Skeletal muscle tissue (tissue), 4 donors: ENCODE results near the gene ATAD2B. TPM values are rescaled to one million over a fixed set of nuclear protein-coding genes. Genes with fewer than 3 reads are reported as not detected.
"Not testable (repeated sequence)": the region's sequence is repeated elsewhere in the genome, so short reads cannot be mapped to it uniquely, and the experiment has no call there.

Source experiments
- H3K27ac ChIP-seq: one replicate; pipeline ENCODE4 v1.7.0; 2013; ENCODE audit warnings: mild to moderate bottlenecking, low read depth, low read length, inconsistent platforms
- H3K27me3 ChIP-seq, 3 donors: one replicate each; pipeline ENCODE4 v1.7.0; 2013; ENCODE audit warnings: low read length in 3 of 3; ENCODE audit not compliant: control insufficient read depth in 3 of 3, insufficient read depth in 3 of 3
- H3K36me3 ChIP-seq, 3 donors: one replicate each; pipeline ENCODE4 v1.7.0; 2013; ENCODE audit warnings: low read length in 3 of 3; ENCODE audit not compliant: control insufficient read depth in 3 of 3, insufficient read depth in 3 of 3
- H3K4me1 ChIP-seq, 3 donors: one replicate each; pipeline ENCODE4 v1.7.0; 2013; ENCODE audit warnings: low read length in 3 of 3, mild to moderate bottlenecking in 3 of 3; ENCODE audit not compliant: control insufficient read depth in 3 of 3, insufficient read depth in 3 of 3
- H3K4me3 ChIP-seq, 3 donors: one replicate each; pipeline ENCODE4 v1.7.0; 2013; ENCODE audit warnings: low read length in 3 of 3
- H3K9ac ChIP-seq, 3 donors: one replicate each; pipeline ENCODE4 v1.7.0; 2013; ENCODE audit warnings: low read length in 3 of 3, mild to moderate bottlenecking in 3 of 3, moderate library complexity in 2 of 3, low read depth in 1 of 3
- H3K9me3 ChIP-seq, 3 donors: one replicate each; pipeline ENCODE4 v1.7.0; 2013; ENCODE audit warnings: low read length in 3 of 3; ENCODE audit not compliant: control insufficient read depth in 3 of 3
- total RNA-seq: library from RNA; depleted of rRNA; stranded (reverse); fragments of >200 nt; gene quantifications from one replicate; pipeline ENCODE4 v1.2.3, GENCODE V29; 2014
- donor health status: Osteomylitis.

The ATAD2B gene
- total RNA-seq, 1 donor from 2014 or later = 30.3 TPM

- peaks cover 0 to 12% (median 3%) of the 10 kb centered on the region in 3 donors for H3K36me3 ChIP-seq
- not testable (repeated sequence) for H3K9ac ChIP-seq, H3K27ac ChIP-seq, H3K27me3 ChIP-seq, H3K4me1 ChIP-seq, H3K9me3 ChIP-seq, H3K4me3 ChIP-seq
Measured at GRCh38 chr2:23780465-23780864, 146.5 kb downstream of the ATAD2B start.

GRCh38 chr2:23777826-23778225, 149.1 kb downstream of the ATAD2B start:
- Histone ChIP-seq H3K36me3 (peaks cover 0 to 15% (median 5%) of the 10 kb centered on the region in 3 donors), H3K9me3 (no peaks in the 10 kb centered on the region), H3K9ac (no peak overlapping the region), H3K4me3 (no peak overlapping the region), H3K27me3 (no peaks in the 10 kb centered on the region), H3K4me1 (no peaks in the 10 kb centered on the region), H3K27ac (no peak overlapping the region)

GRCh38 chr2:23776021-23776420, 150.9 kb downstream of the ATAD2B start:
- H3K4me3 ChIP-seq = no peak overlapping the region
- H3K9ac ChIP-seq = no peak overlapping the region
- H3K27me3 ChIP-seq = no peaks in the 10 kb centered on the region
- H3K4me1 ChIP-seq = no peaks in the 10 kb centered on the region
- peaks cover 0 to 18% (median 15%) of the 10 kb centered on the region in 3 donors for H3K36me3 ChIP-seq
- H3K27ac ChIP-seq = no peak overlapping the region
- H3K9me3 ChIP-seq = no peaks in the 10 kb centered on the region

GRCh38 chr2:23772684-23773083, 154.2 kb downstream of the ATAD2B start:
- Histone ChIP-seq H3K36me3 (peaks cover 2 to 21% (median 20%) of the 10 kb centered on the region in 3 donors), H3K27ac (no peak overlapping the region), H3K27me3 (no peaks in the 10 kb centered on the region), H3K4me3 (no peak overlapping the region), H3K9ac (no peak overlapping the region), H3K4me1 (no peaks in the 10 kb centered on the region), H3K9me3 (no peaks in the 10 kb centered on the region)

GRCh38 chr2:23772056-23772455, 154.9 kb downstream of the ATAD2B start:
- H3K4me1 ChIP-seq = no peaks in the 10 kb centered on the region
- no peak overlapping the region for H3K9ac ChIP-seq
- no peak overlapping the region for H3K4me3 ChIP-seq
- no peak overlapping the region for H3K27ac ChIP-seq
- no peaks in the 10 kb centered on the region for H3K27me3 ChIP-seq
- H3K9me3 ChIP-seq = no peaks in the 10 kb centered on the region
- H3K36me3 ChIP-seq = peaks cover 2 to 21% (median 20%) of the 10 kb centered on the region in 3 donors

GRCh38 chr2:23769364-23769763, 157.6 kb downstream of the ATAD2B start:
- Histone ChIP-seq H3K9ac (no peak overlapping the region), H3K36me3 (peaks cover 2 to 21% (median 20%) of the 10 kb centered on the region in 3 donors), H3K27ac (no peak overlapping the region), H3K9me3 (no peaks in the 10 kb centered on the region), H3K4me3 (no peak overlapping the region), H3K27me3 (no peaks in the 10 kb centered on the region), H3K4me1 (no peaks in the 10 kb centered on the region)

- no peaks in the 10 kb centered on the region for H3K27me3 ChIP-seq
- no peak overlapping the region for H3K27ac ChIP-seq
- H3K36me3 ChIP-seq = peaks cover 2 to 21% (median 17%) of the 10 kb centered on the region in 3 donors
- no peak overlapping the region for H3K9ac ChIP-seq
- no peaks in the 10 kb centered on the region for H3K4me1 ChIP-seq
- H3K4me3 ChIP-seq = no peak overlapping the region
- no peaks in the 10 kb centered on the region for H3K9me3 ChIP-seq
Measured at GRCh38 chr2:23767876-23768621, 158.9 kb downstream of the ATAD2B start.

GRCh38 chr2:23762141-23762540, 164.8 kb downstream of the ATAD2B start:
- Histone ChIP-seq H3K36me3 (peaks cover 0 to 6% (median 3%) of the 10 kb centered on the region in 3 donors), H3K4me1 (no peaks in the 10 kb centered on the region), H3K27ac (no peak overlapping the region), H3K9ac (no peak overlapping the region), H3K27me3 (no peaks in the 10 kb centered on the region), H3K9me3 (no peaks in the 10 kb centered on the region), H3K4me3 (no peak overlapping the region)

- peaks cover 0 to 5% (median 0%) of the 10 kb centered on the region in 3 donors for H3K4me1 ChIP-seq
- H3K4me3 ChIP-seq = no peak overlapping the region
- no peak overlapping the region for H3K9ac ChIP-seq
- peaks cover 0 to 7% (median 3%) of the 10 kb centered on the region in 3 donors for H3K36me3 ChIP-seq
- no peak overlapping the region for H3K27ac ChIP-seq
- no peaks in the 10 kb centered on the region for H3K9me3 ChIP-seq
- H3K27me3 ChIP-seq = no peaks in the 10 kb centered on the region
Measured at GRCh38 chr2:23761638-23762037, 165.3 kb downstream of the ATAD2B start.

GRCh38 chr2:23760736-23761135, 166.2 kb downstream of the ATAD2B start:
- no peak overlapping the region for H3K27ac ChIP-seq
- H3K9ac ChIP-seq = no peak overlapping the region
- H3K36me3 ChIP-seq = peaks cover 0 to 7% (median 3%) of the 10 kb centered on the region in 3 donors
- no peaks in the 10 kb centered on the region for H3K27me3 ChIP-seq
- no peak overlapping the region for H3K4me3 ChIP-seq
- peaks cover 0 to 5% (median 0%) of the 10 kb centered on the region in 3 donors for H3K4me1 ChIP-seq
- no peaks in the 10 kb centered on the region for H3K9me3 ChIP-seq
